OCI-LY3 (cell line): Measurements from ENCODE around the gene VMO1.

ENCODE experiments used
- CTCF ChIP-seq: fragments of 200-600, 300-600 bp; sonication (generic); IDR thresholded peaks from 2 replicates; pipeline ENCODE4 v1.5.1; 2014; ENCODE audit warnings: antibody characterized with exemption, low read length, low read depth
- EZH2phosphoT487 ChIP-seq: fragments of 200-600 bp; shearing (Covaris generic); IDR thresholded peaks from 2 replicates; pipeline ENCODE4 v1.6.1; 2018; ENCODE audit warnings: antibody characterized with exemption, mixed run types, low read depth

DNA sequence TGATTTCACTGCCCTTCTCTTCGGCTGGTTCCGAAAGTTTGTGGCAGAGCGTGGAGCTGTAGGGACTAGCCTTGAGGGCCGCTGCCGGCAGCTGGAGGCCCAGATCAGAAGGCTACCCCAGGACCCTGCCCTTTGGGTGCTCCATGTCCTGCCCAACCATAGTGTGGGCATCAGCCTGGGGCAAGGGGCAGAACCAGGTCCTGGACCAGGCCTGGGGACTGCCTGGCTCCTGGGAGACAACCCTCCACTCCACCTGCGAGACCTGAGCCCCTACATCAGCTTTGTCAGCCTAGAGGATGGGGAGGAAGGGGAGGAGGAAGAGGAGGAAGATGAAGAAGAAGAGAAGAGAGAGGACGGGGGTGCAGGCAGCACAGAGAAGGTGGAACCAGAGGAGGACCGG lies 45.6 kb downstream of the VMO1 start:
- TF ChIP-seq CTCF = no peak
- TF ChIP-seq EZH2phosphoT487 = no peak
